Measurements from ENCODE around the gene AGPAT2.
"Not testable (repeated sequence)": the region's sequence is repeated elsewhere in the genome, so short reads cannot be mapped to it uniquely, and the experiment has no call there.

AGPAT2 gene

GRCh38 chr9:136720251-136720897, 33.1 kb upstream of the AGPAT2 start:
- no peak for DNase-seq

- no peak for DNase-seq
These were observed 32.1 kb upstream of the AGPAT2 start for GRCh38 chr9:136719195-136719880.

- DNase-seq, result no peak
These were observed 31.3 kb upstream of the AGPAT2 start for GRCh38 chr9:136718345-136719194.

GRCh38 chr9:136717399-136717798, 30.1 kb upstream of the AGPAT2 start:
- DNase-seq, result no peak

- no peak for DNase-seq
These were observed 27.6 kb upstream of the AGPAT2 start for GRCh38 chr9:136714893-136715274.

- DNase-seq, result no peak
These were observed 27.0 kb upstream of the AGPAT2 start for GRCh38 chr9:136714096-136714892.

- DNase-seq, result no peak
These were observed 26.3 kb upstream of the AGPAT2 start for GRCh38 chr9:136713550-136713949.

- no peak for DNase-seq
These were observed 25.7 kb upstream of the AGPAT2 start for GRCh38 chr9:136712690-136713544.

GRCh38 chr9:136711751-136712689, 24.8 kb upstream of the AGPAT2 start, which contains the start of gene DIPK1B:
Gene DIPK1B (plus strand): TSS chr9:136712572. CDS start chr9:136712666, 94 bp downstream.
- DNase-seq, result no peak

- not testable (repeated sequence) for DNase-seq
These were observed 24.0 kb upstream of the AGPAT2 start for GRCh38 chr9:136711219-136711648.

GRCh38 chr9:136710543-136710942, 23.3 kb upstream of the AGPAT2 start:
- no peak for DNase-seq

GRCh38 chr9:136709454-136710109, 22.3 kb upstream of the AGPAT2 start:
- DNase-seq, result no peak

GRCh38 chr9:136707849-136708517, 20.7 kb upstream of the AGPAT2 start:
- no peak for DNase-seq

GRCh38 chr9:136707011-136707410, 19.8 kb upstream of the AGPAT2 start:
- DNase-seq, result no peak

GRCh38 chr9:136705564-136705963, 18.3 kb upstream of the AGPAT2 start:
- DNase-seq, result no peak

GRCh38 chr9:136704741-136705140, 17.5 kb upstream of the AGPAT2 start:
- DNase-seq, result not testable (repeated sequence)

GRCh38 chr9:136703276-136703860, 16.1 kb upstream of the AGPAT2 start:
- no peak for DNase-seq

GRCh38 chr9:136701668-136702053, 14.4 kb upstream of the AGPAT2 start:
- DNase-seq, result no peak

Measured in amniotic stem cell (primary cell).